Neuronal stem cell (in vitro differentiated cells): ENCODE results near the gene BMPR1A.

Experiments
- DNase-seq: peaks from one replicate; pipeline ENCODE4 v3.0.0-alpha.2; 2013; ENCODE audit warnings: low spot score
- H2AFZ ChIP-seq: one replicate; pipeline ENCODE4 v1.6.1; 2013; ENCODE audit warnings: mild to moderate bottlenecking, low read length, inconsistent platforms
- H2AK5ac ChIP-seq: 2 replicates; pipeline ENCODE4 v1.6.1; 2013; ENCODE audit warnings: low read depth, mild to moderate bottlenecking, inconsistent platforms, low read length, moderate library complexity, mixed read lengths
- H2BK120ac ChIP-seq: 2 replicates; pipeline ENCODE4 v1.6.1; 2013; ENCODE audit warnings: low read depth, mild to moderate bottlenecking, inconsistent platforms, low read length, moderate library complexity, mixed read lengths
- H2BK12ac ChIP-seq: one replicate; pipeline ENCODE4 v1.6.1; 2013; ENCODE audit warnings: low read length, inconsistent platforms
- H2BK15ac ChIP-seq: 2 replicates; pipeline ENCODE4 v1.6.1; 2013; ENCODE audit warnings: mild to moderate bottlenecking, low read length, inconsistent platforms, mixed read lengths
- H2BK5ac ChIP-seq: one replicate; pipeline ENCODE4 v1.6.1; 2013; ENCODE audit warnings: inconsistent platforms, mild to moderate bottlenecking, low read length, moderate library complexity
- H3K14ac ChIP-seq: one replicate; pipeline ENCODE4 v1.6.1; 2013; ENCODE audit warnings: low read length, inconsistent platforms
- H3K18ac ChIP-seq: 2 replicates; pipeline ENCODE4 v1.6.1; 2013; ENCODE audit warnings: low read length, inconsistent platforms
- H3K23ac ChIP-seq: 2 replicates; pipeline ENCODE4 v1.6.1; 2013; ENCODE audit warnings: low read depth, mild to moderate bottlenecking, mixed read lengths, low read length, inconsistent platforms; ENCODE audit not compliant: poor library complexity
- H3K27ac ChIP-seq: replicated peaks from 3 replicates; pipeline ENCODE4 v1.5.1; 2013; ENCODE audit warnings: low read length, inconsistent platforms
- H3K27me3 ChIP-seq, 3 experiments: 2 replicates each; pipeline ENCODE4 v1.6.1; 2013; ENCODE audit warnings: low read length in 3 of 3, mild to moderate bottlenecking in 2 of 3, inconsistent platforms in 1 of 3, low read depth in 1 of 3, mixed read lengths in 1 of 3, moderate library complexity in 1 of 3; ENCODE audit not compliant: control insufficient read depth in 3 of 3, insufficient read depth in 3 of 3
- H3K36me3 ChIP-seq, 2 donors: replicated peaks in 1 of 2; 2 replicates each; pipeline ENCODE4 v1.6.1; 2013; ENCODE audit warnings: low read length in 2 of 2; ENCODE audit not compliant: control insufficient read depth in 2 of 2, insufficient read depth in 2 of 2
- H3K4ac ChIP-seq: 2 replicates; pipeline ENCODE4 v1.6.1; 2013; ENCODE audit warnings: inconsistent platforms, mild to moderate bottlenecking, low read length, moderate library complexity
- H3K4me1 ChIP-seq, 2 donors: 1 replicate in 1 of 2; 2 replicates in 1 of 2; pipeline ENCODE4 v1.6.1; 2013; ENCODE audit warnings: low read length in 2 of 2, low read depth in 1 of 2; ENCODE audit not compliant: control insufficient read depth in 2 of 2, insufficient read depth in 1 of 2
- H3K4me2 ChIP-seq: one replicate; pipeline ENCODE4 v1.6.1; 2013; ENCODE audit warnings: mild to moderate bottlenecking, low read length, inconsistent platforms; ENCODE audit not compliant: insufficient read depth, poor library complexity, severe bottlenecking
- H3K4me3 ChIP-seq, 2 donors: 2 replicates each; pipeline ENCODE4 v1.5.1; 2013; ENCODE audit warnings: low read length in 2 of 2, mild to moderate bottlenecking in 2 of 2, inconsistent platforms in 1 of 2, moderate library complexity in 1 of 2
- H3K79me1 ChIP-seq: one replicate; pipeline ENCODE4 v1.6.1; 2013; ENCODE audit warnings: low read depth, mild to moderate bottlenecking, inconsistent platforms, low read length, moderate library complexity
- H3K9ac ChIP-seq: one replicate; pipeline ENCODE4 v1.6.1; 2013; ENCODE audit warnings: mild to moderate bottlenecking, low read depth, low read length, inconsistent platforms; ENCODE audit not compliant: poor library complexity
- H3K9me3 ChIP-seq, 2 donors: replicated peaks in 1 of 2; 2 replicates each; pipeline versions ENCODE3 to v1.6.1; 2013; ENCODE audit warnings: low read length in 2 of 2, mild to moderate bottlenecking in 2 of 2, inconsistent platforms in 1 of 2, low read depth in 1 of 2, mixed read lengths in 1 of 2, moderate library complexity in 1 of 2; ENCODE audit not compliant: control insufficient read depth in 2 of 2, insufficient read depth in 1 of 2
- H4K8ac ChIP-seq: one replicate; pipeline ENCODE4 v1.6.1; 2013; ENCODE audit warnings: low read depth, mild to moderate bottlenecking, inconsistent platforms, low read length, moderate library complexity
- H4K91ac ChIP-seq: one replicate; pipeline ENCODE4 v1.6.1; 2013; ENCODE audit warnings: low read length, low read depth, mild to moderate bottlenecking, inconsistent platforms; ENCODE audit not compliant: poor library complexity
- WGBS, 2 donors: extraction: QIAGEN DNeasy Blood & Tissue Kit; methylation state at CpG; one replicate each; pipeline ENCODE4 v1.1.7; 2013; ENCODE audit warnings: missing lambda C conversion rate in 2 of 2, mixed read lengths in 1 of 2; ENCODE audit not compliant: insufficient read length in 2 of 2, insufficient replicate concordance in 1 of 2; ENCODE audit errors: extremely low coverage in 2 of 2; 5-methylcytosine and 5-hydroxymethylcytosine counted together

Gene BMPR1A

DNA sequence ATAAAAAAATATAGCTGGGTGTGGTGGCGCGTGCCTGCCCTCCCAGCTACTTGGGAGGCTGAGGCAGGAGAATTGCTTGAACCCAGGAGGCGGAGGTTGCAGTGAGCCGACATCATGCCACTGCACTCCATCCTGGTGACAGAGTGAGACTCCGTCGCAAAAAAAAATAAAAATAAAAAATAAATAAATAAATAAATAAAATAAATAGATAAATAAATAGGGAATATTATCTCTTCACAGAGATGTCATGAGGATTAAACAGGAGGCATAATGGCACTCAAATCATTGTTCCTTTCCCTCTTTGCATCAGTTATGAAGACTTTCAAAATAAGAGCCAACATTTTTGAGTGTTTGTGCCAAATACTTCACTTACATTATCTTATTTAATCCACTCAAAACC, 32.0 kb upstream of the BMPR1A start:
- Histone ChIP-seq H3K27me3 (no peaks in the 10 kb centered on the region), H2AFZ (no peak overlapping the region), H3K4ac (no peak overlapping the region), H3K14ac (no peak overlapping the region), H3K4me3 (no peak overlapping the region), H3K9ac (no peak overlapping the region), H4K91ac (no peak overlapping the region), H2BK120ac (no peak overlapping the region), H4K8ac (no peak overlapping the region), H3K9me3 (peaks cover 0 to 2% of the 10 kb centered on the region in 2 donors), H2AK5ac (no peak overlapping the region), H2BK12ac (no peak overlapping the region), H3K18ac (no peak overlapping the region), H3K79me1 (no peaks in the 10 kb centered on the region), H3K4me1 (peaks cover 0 to 3% of the 10 kb centered on the region in 2 donors), H3K27ac (no peak overlapping the region), H2BK15ac (no peak overlapping the region), H3K4me2 (no peak overlapping the region), H3K36me3 (no peaks in the 10 kb centered on the region), H3K23ac (no peak overlapping the region), H2BK5ac (no peak overlapping the region)
- WGBS, 2 donors: no CpG with 5 or more reads among the region's 6 CpGs
- no peak for DNase-seq

DNA sequence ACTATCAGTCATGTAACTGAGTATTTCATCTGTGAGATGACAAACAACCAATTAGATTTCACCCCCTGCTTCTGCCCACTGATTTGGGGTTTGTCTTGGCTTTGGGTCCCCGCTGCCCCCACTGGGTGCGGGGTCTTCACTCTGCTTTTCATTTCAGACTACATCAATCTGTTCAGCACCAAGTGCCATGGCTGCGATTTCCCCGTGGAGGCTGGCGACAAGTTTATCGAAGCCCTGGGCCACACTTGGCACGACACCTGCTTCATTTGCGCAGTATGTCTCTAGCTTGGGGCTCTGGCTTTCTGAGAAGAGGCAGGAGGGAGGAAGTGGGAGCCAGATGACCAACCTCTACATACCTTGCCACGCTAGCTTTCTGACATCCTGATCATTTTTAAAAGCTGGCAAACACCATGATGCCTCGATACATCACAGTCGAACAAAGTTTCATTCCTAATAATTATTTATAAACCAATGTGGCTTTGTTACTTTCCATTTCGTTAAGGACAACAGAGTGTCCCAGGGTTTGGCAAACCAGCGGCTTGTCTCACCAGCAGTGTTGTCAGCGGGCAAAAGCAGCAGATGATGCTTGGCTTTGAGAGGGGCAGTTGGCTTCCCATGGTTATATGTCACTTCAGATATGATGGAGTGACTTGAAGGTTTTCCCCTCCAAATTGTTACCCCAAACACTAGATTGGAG, 30.3 kb upstream of the BMPR1A start:
- Histone ChIP-seq H3K4me1 (peaks cover 0 to 3% of the 10 kb centered on the region in 2 donors), H2BK12ac (no peak overlapping the region), H3K18ac (no peak overlapping the region), H2BK15ac (no peak overlapping the region), H3K27me3 (no peaks in the 10 kb centered on the region), H4K8ac (no peak overlapping the region), H2AK5ac (no peak overlapping the region), H3K4me2 (no peak overlapping the region), H3K4ac (no peak overlapping the region), H3K4me3 (no peak overlapping the region), H2BK5ac (no peak overlapping the region), H3K9ac (no peak overlapping the region), H3K9me3 (peaks cover 0 to 2% of the 10 kb centered on the region in 2 donors), H2BK120ac (no peak overlapping the region), H4K91ac (no peak overlapping the region), H3K27ac (no peak overlapping the region), H3K36me3 (no peaks in the 10 kb centered on the region), H3K14ac (no peak overlapping the region), H3K23ac (no peak overlapping the region), H2AFZ (no peak overlapping the region), H3K79me1 (no peaks in the 10 kb centered on the region)
- WGBS, 2 donors: no CpG with 5 or more reads among the region's 14 CpGs
- no peak for DNase-seq

DNA sequence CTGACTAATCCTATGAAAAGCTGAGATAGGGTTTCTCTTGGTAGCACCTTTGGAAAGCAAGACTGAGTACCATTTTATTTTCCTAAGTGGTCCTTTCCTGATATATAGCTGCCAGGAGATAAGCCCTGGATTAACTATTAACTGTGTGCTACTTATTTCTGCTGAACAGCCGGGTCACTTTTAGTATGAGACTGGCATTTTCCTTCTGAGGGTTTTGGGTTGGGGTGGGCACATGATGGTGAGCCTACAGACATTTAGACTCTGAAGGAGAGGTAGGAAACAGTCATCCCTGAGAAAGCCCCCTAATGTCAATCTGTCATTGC, 29.8 kb upstream of the BMPR1A start:
- H2BK12ac ChIP-seq: no peak overlapping the region
- H3K79me1 ChIP-seq: no peaks in the 10 kb centered on the region
- no peak overlapping the region for H3K14ac ChIP-seq
- H3K4me1 ChIP-seq: peaks cover 0 to 3% of the 10 kb centered on the region in 2 donors
- H4K8ac ChIP-seq: no peak overlapping the region
- no peak overlapping the region for H3K23ac ChIP-seq
- H3K18ac ChIP-seq: no peak overlapping the region
- no peak overlapping the region for H3K4me2 ChIP-seq
- peaks cover 0 to 2% of the 10 kb centered on the region in 2 donors for H3K9me3 ChIP-seq
- no peak overlapping the region for H3K4ac ChIP-seq
- H4K91ac ChIP-seq: no peak overlapping the region
- H3K36me3 ChIP-seq: no peaks in the 10 kb centered on the region
- H3K27me3 ChIP-seq: no peaks in the 10 kb centered on the region
- H2BK5ac ChIP-seq: no peak overlapping the region
- WGBS, 2 donors: no CpG with 5 or more reads among the region's 1 CpG
- no peak overlapping the region for H2BK120ac ChIP-seq
- DNase-seq: no peak
- no peak overlapping the region for H3K27ac ChIP-seq
- H2AFZ ChIP-seq: no peak overlapping the region
- no peak overlapping the region for H2BK15ac ChIP-seq
- H3K9ac ChIP-seq: no peak overlapping the region
- no peak overlapping the region for H2AK5ac ChIP-seq
- H3K4me3 ChIP-seq: no peak overlapping the region

DNA sequence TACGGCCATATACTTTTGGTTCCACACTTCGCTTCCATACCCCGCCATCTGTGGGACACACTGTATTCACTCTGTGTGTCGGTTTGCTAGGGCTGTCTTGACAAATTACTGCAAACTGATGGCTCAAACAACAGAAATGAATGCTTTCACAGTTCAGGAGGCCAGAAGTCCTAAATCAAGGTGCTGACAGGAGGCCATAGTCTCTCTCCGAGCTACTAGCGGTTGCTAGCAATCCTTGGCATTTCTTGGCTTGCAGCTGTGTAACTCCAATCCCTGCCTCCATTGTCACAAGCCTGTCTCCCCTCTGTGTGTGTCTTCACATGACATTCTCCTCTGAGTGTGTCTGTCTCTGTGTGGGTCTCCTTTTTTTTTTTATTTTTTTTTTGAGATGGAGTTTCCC, 28.9 kb upstream of the BMPR1A start:
- no peak for DNase-seq
- peaks cover 0 to 3% of the 10 kb centered on the region in 2 donors for H3K4me1 ChIP-seq

More for the DNA sequence above, 28.9 kb upstream of the BMPR1A start:
- Histone ChIP-seq H3K4me2 (no peak overlapping the region), H3K27me3 (no peaks in the 10 kb centered on the region), H2BK15ac (no peak overlapping the region), H3K27ac (no peak overlapping the region), H4K91ac (no peak overlapping the region), H3K9me3 (peaks cover 0 to 2% of the 10 kb centered on the region in 2 donors), H2BK5ac (no peak overlapping the region), H3K9ac (no peak overlapping the region), H2BK12ac (no peak overlapping the region), H3K36me3 (no peaks in the 10 kb centered on the region), H2BK120ac (no peak overlapping the region), H2AFZ (no peak overlapping the region), H3K79me1 (no peaks in the 10 kb centered on the region), H3K14ac (peak overlapping the region; percentile 44), H3K23ac (no peak overlapping the region), H3K4me3 (no peak overlapping the region), H3K18ac (no peak overlapping the region), H2AK5ac (no peak overlapping the region), H3K4ac (no peak overlapping the region), H4K8ac (no peak overlapping the region)
- no CpG with 5 or more reads among the region's 6 CpGs for WGBS, 2 donors
